ENCODE measurements around the gene PRB4.
"Not testable (repeated sequence)": the region's sequence is repeated elsewhere in the genome, so short reads cannot be mapped to it uniquely, and the experiment has no call there.

PRB4 gene

GRCh38 chr12:11310336-11310735 is at the start of gene PRB4:
PRB4 (minus strand) TSS chr12:11310436; CDS start chr12:11310398, 38 bp downstream.
- DNase-seq, result no peak

- not testable (repeated sequence) for DNase-seq
Observed at GRCh38 chr12:11351736-11352135, 41.5 kb upstream of the PRB4 start.

DNA sequence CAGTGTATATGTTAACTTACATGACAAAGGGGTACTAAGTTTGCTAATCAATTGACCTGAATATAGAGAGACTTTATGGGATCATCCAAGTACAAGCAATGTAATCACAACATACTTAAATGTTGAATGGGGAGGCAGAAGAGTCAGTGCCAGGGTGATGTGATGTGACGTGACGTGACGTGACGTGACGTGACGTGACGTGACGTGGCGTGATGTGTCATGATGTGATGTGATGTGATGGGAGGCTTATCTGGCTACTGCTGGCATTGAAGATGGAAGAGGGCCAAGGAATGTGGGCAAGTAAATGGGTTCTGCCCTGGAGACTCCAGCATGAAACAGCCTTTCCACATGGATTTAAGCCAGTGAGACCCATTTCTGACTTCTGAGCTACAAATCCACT is 38.2 kb upstream of the PRB4 start:
- no peak for DNase-seq

DNA sequence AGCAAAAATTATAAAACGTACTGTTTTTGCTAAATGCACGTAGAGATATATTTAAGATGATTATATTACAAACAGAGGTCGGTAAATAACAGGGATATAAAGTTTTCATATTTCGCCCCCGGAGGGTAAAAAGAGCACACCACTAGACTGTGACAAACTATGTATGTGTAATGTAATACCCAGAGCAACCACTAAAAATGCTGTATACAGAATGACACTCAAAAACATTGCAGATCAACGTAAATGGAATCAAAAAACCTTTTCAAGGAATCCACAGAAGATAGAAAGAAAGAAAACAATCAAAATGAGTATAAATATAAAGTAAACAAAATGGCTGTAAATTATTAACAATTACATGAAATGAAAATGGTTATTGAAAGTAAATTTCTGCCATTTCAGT is 37.6 kb upstream of the PRB4 start:
- DNase-seq, result peak; percentile 52

DNA sequence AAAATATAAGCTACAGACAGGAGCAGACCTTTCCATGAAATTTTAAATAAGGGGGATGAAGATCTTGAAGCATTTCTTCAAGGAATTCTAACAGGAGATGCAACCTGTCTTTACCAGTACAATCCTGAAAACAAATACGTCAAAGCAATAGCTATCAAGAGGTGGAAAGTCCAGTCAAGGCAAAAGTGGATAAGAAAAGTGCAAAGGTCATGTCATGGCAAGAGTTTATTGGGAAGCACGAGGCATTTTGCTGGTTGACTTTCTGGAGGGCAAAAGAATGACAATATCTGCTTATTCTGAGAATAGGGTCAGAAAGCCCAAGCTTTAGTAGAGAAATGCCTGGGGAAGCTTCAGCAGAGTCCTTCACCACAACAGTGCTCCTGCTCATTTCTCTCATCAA is 34.3 kb upstream of the PRB4 start:
- no peak for DNase-seq

GRCh38 chr12:11324426-11324825 is 14.2 kb upstream of the PRB4 start:
- DNase-seq, result no peak

DNA sequence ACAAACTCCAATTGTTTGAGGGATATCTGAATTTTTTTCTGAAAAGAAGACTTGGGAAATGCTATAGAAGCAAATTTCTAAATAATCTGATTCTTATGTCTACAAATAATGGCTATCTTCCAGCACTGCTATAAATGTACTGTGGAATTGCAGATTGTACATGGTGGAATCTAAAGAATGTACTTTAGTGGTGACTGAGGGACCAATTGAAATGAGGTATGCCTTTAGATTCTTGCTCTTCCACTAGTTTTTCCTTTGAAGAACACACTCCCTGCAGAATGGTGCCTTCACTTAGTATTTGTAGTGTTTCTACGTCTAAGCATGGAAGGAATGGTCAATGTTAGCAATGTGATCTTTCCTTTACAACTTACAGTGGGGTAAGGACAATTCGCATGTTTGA is 11.7 kb upstream of the PRB4 start:
- no peak for DNase-seq

DNA sequence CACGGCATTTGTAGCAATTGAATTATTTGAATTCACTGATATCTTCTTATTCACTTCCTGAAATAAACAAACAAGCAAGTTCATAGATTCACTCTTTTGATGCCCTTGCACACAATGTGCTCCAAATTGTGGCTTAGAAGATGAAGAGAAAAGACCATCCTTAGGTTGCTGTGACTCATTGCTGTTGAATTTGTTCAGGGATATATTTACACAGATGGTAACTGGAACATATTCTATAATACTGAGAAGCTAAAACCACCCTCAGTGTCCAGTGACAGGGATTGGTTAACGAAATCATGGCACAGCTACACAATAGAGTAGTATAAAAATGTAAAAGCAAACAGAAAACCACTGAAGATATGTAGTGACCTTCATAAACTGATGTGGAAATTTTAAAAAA is 3.1 kb downstream of the PRB4 start:
- DNase-seq, result peak; percentile 77

DNA sequence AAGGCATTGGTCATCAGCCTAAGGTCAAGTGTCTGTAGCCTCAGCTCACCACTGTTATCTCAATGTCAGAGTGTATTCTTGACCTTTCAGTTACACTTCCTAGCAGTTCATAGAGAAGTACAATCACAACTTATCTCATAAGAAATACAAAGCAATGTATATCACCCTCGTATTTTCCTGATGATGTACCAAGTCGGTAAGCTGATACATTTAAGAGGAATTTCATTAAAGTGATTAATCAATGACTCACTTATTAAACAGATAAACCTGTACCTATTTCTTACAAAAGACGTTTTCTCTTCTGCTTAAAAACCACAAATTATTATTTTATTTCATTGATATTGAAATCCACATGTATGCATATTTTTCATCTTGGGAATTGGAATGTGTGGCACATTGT is 36.8 kb downstream of the PRB4 start:
- DNase-seq, result no peak

- DNase-seq, result no peak
Observed at GRCh38 chr12:11269607-11270006, 40.6 kb downstream of the PRB4 start, which contains the start of gene PRB3. PRB3 (minus strand) TSS chr12:11269707; CDS start chr12:11269669, 38 bp downstream.

- DNase-seq, result no peak
Observed at GRCh38 chr12:11264501-11264900, 45.7 kb downstream of the PRB4 start.
